K562 (cell line): ENCODE results near the gene FRYL. TPM values are rescaled to one million over a fixed set of nuclear protein-coding genes. Genes with fewer than 3 reads are reported as not detected.

Experiments
- BHLHE40 ChIP-seq: IDR thresholded peaks from 2 replicates; pipeline ENCODE4 v1.6.1; 2011; ENCODE audit warnings: low read length, improper control_type of control experiment
- CREB1 ChIP-seq, 2 experiments: sonication (generic) in 1 of 2; formaldehyde crosslinking in 1 of 2; IDR thresholded peaks; 2 replicates each; pipeline versions ENCODE4 v1.6.1 to v1.8.0; 2012 to 2022; ENCODE audit warnings: inconsistent platforms in 1 of 2, mild to moderate bottlenecking in 1 of 2, missing genetic modification reagents in 1 of 2, moderate library complexity in 1 of 2
- FOSL1 ChIP-seq: fragments of 200-800 bp; sonication (Bioruptor generic); conservative IDR thresholded peaks from 2 replicates; pipeline ENCODE4 v1.6.1; 2016; ENCODE audit warnings: missing genetic modification characterization, missing compliant biosample characterization
- RREB1 ChIP-seq: fragments of 250-450 bp; sonication (Bioruptor Pico); IDR thresholded peaks from 2 replicates; pipeline ENCODE4 v1.4.0; 2020
- TCF7L2 ChIP-seq: fragments of 150-350 bp; IDR thresholded peaks from 2 replicates; pipeline ENCODE4 v1.6.1; 2016; ENCODE audit warnings: low read depth, mild to moderate bottlenecking, low read length, moderate library complexity
- ZNF318 ChIP-seq, 2 experiments: fragments of 450-650 bp; IDR thresholded peaks; 2 replicates each; pipeline ENCODE4 v1.6.1; 2016; ENCODE audit warnings: mild to moderate bottlenecking in 2 of 2, borderline replicate concordance in 1 of 2, low read depth in 1 of 2, moderate library complexity in 1 of 2
- ZNF561 ChIP-seq: fragments of 450-650 bp; formaldehyde crosslinking; conservative IDR thresholded peaks from 2 replicates; pipeline ENCODE4 v1.4.0; 2020; ENCODE audit warnings: mild to moderate bottlenecking, moderate library complexity
- ZNF592 ChIP-seq: fragments of 450-650 bp; IDR thresholded peaks from 2 replicates; pipeline ENCODE4 v1.6.1; 2017; ENCODE audit warnings: antibody characterized with exemption, mild to moderate bottlenecking
- polyA plus RNA-seq, 8 experiments: library from polyadenylated mRNA; depleted of rRNA in 4 of 8; stranded (reverse) in 5 of 8; unstranded in 3 of 8; fragments of >200 nt; fragmentation: Nextera tagmentation in 2 of 8; fragmentation: Illumina TruSeq in 1 of 8; extraction: Ambion mirVana in 2 of 8; extraction: Trizol in 1 of 8; gene quantifications; 2 replicates each; pipeline versions ENCODE4 v1.2.1 to v1.2.3, GENCODE V29; 2011 to 2014; ENCODE audit warnings: inconsistent platforms in 1 of 8, missing spikeins in 1 of 8
- total RNA-seq, 7 experiments: library from RNA; depleted of rRNA in 6 of 7; stranded (reverse); fragments of >200 nt in 6 of 7; fragmentation: Illumina TruSeq in 2 of 7; extraction: Trizol in 2 of 7; gene quantifications; 2 replicates each; pipeline versions ENCODE4 v1.2.1 to v1.2.3, GENCODE V29; 2011 to 2021; ENCODE audit warnings: low replicate concordance in 1 of 7

Gene FRYL
- total and polyA plus RNA-seq, 9 of the 15 experiments (the other 6 are each of a cell fraction or from before 2014, with no cell fraction given) = 7.2 to 34.9 (median 15.9) TPM

- TF ChIP-seq ZNF318 (IDR thresholded peaks at IDR 0.05; ENCODE audit: borderline replicate concordance in 1 of 2, low read depth in 1 of 2) (no peak), ZNF561 (CRISPR knock-in tag) (no peak), BHLHE40 (no peak), RREB1 (CRISPR knock-in tag) (no peak), CREB1 (IDR thresholded peaks at IDR 0.05) (no peak), CREB1 (CRISPR knock-in tag; IDR thresholded peaks at IDR 0.05) (no peak), FOSL1 (tag) (no peak), TCF7L2 (no peak), ZNF592 (no peak)
Observed at GRCh38 chr4:48739560-48740019, 40.5 kb downstream of the FRYL start (continued).
